ENCODE results near the gene ZFP69B.

ZFP69B gene

GRCh38 chr1:40438391-40439015 is 11.8 kb upstream of the ZFP69B start:
- ChIA-PET CTCF (interaction anchor here (0.6 to 3.6 kb wide), 16 partner anchors 8 to 365 kb away, joined by 3 to 22 read pairs (median 4); partner anchors contain the start of genes ZFP69 and ZFP69B), POLR2A (interaction anchor here (0.7 to 1.3 kb wide), 2 partner anchors 12 to 70 kb away, joined by 3 to 5 read pairs; partner anchors contain the start of genes EXO5 and ZFP69B)
- Histone ChIP-seq H3K36me3 (ENCODE audit: control insufficient read depth in 2 of 2, insufficient read depth in 1 of 2, low read length in 2 of 2) (no peaks in the 10 kb centered on the region), H3K9me3 (ENCODE audit: control insufficient read depth, insufficient read depth, low read depth, low read length) (no peaks in the 10 kb centered on the region), H3K4me1 (ENCODE audit: control insufficient read depth, insufficient read depth, low read length) (no peaks in the 10 kb centered on the region), H3K27ac (ENCODE audit: extremely low read depth, low read depth, low read length) (no peak overlapping the region), H3K4me3 (ENCODE audit: low read depth, low read length) (no peak overlapping the region)
- TF ChIP-seq ZNF654 (tag by site-specific recombination; IDR thresholded peaks at IDR 0.05; ENCODE audit: low read depth) (0 out of 2 replicates have a peak, but pooled peaks have one; percentile 9), ZNF843 (tag by site-specific recombination; IDR thresholded peaks at IDR 0.05) (no peak)

GRCh38 chr1:40439247-40439646 is 11.0 kb upstream of the ZFP69B start:
- ChIA-PET POLR2A (no interaction called here), CTCF (interaction anchor here (0.8 to 3.6 kb wide), 7 partner anchors 9 to 295 kb away, joined by 3 to 22 read pairs (median 12); partner anchors contain the start of gene ZFP69B)
- no peaks in the 10 kb centered on the region for H3K4me1 ChIP-seq (ENCODE audit: control insufficient read depth, insufficient read depth, low read length)
- no peak overlapping the region for H3K4me3 ChIP-seq (ENCODE audit: low read depth, low read length)
- no peak for TF ChIP-seq CTCF (tag by site-specific recombination; IDR thresholded peaks at IDR 0.05)
- TF ChIP-seq ZNF175 (tag by site-specific recombination; IDR thresholded peaks at IDR 0.05): no peak
- TF ChIP-seq ZNF830 (tag by site-specific recombination; IDR thresholded peaks at IDR 0.05; ENCODE audit: low read depth): no peak
- TF ChIP-seq ZNF184 (tag by site-specific recombination; IDR thresholded peaks at IDR 0.05): no peak
- no peak for TF ChIP-seq ZNF133 (tag by site-specific recombination; IDR thresholded peaks at IDR 0.05)
- no peak for TF ChIP-seq ZNF266 (tag by site-specific recombination; IDR thresholded peaks at IDR 0.05; ENCODE audit: low read depth)
- no peak for TF ChIP-seq ZIC2 (tag by site-specific recombination; IDR thresholded peaks at IDR 0.05)
- no peak for TF ChIP-seq ZNF785 (tag by site-specific recombination; IDR thresholded peaks at IDR 0.05)
- TF ChIP-seq ZNF707 (tag by site-specific recombination; IDR thresholded peaks at IDR 0.05): no peak
- TF ChIP-seq ZNF660 (tag by site-specific recombination; IDR thresholded peaks at IDR 0.05): no peak
- TF ChIP-seq ZNF18 (tag by site-specific recombination; IDR thresholded peaks at IDR 0.05): no peak
- no peak for TF ChIP-seq ZNF174 (tag by site-specific recombination; IDR thresholded peaks at IDR 0.05)
- no peak for TF ChIP-seq ZNF658 (tag by site-specific recombination; IDR thresholded peaks at IDR 0.05)
- TF ChIP-seq ZNF501 (tag by site-specific recombination; IDR thresholded peaks at IDR 0.05): no peak
- TF ChIP-seq ZNF473 (tag by site-specific recombination; IDR thresholded peaks at IDR 0.05): no peak
- no peak for TF ChIP-seq ZNF560 (tag by site-specific recombination; IDR thresholded peaks at IDR 0.05; ENCODE audit: borderline replicate concordance)
- H3K36me3 ChIP-seq (ENCODE audit: control insufficient read depth in 2 of 2, insufficient read depth in 1 of 2, low read length in 2 of 2): no peaks in the 10 kb centered on the region
- H3K27ac ChIP-seq (ENCODE audit: extremely low read depth, low read depth, low read length): no peak overlapping the region
- no peaks in the 10 kb centered on the region for H3K9me3 ChIP-seq (ENCODE audit: control insufficient read depth, insufficient read depth, low read depth, low read length)
